SKM-1 treated with dmso at 0.1 percent for 144 hours (cell line): ENCODE results near the gene NCKAP1.
"Not testable (repeated sequence)": the region's sequence is repeated elsewhere in the genome, so short reads cannot be mapped to it uniquely, and the experiment has no call there.

Source experiments
- DNase-seq: peaks from one replicate; lab custom pipeline; 2025; ENCODE audit not compliant: unreplicated experiment; lab: John Stamatoyannopoulos, UW

NCKAP1 gene, protein sequence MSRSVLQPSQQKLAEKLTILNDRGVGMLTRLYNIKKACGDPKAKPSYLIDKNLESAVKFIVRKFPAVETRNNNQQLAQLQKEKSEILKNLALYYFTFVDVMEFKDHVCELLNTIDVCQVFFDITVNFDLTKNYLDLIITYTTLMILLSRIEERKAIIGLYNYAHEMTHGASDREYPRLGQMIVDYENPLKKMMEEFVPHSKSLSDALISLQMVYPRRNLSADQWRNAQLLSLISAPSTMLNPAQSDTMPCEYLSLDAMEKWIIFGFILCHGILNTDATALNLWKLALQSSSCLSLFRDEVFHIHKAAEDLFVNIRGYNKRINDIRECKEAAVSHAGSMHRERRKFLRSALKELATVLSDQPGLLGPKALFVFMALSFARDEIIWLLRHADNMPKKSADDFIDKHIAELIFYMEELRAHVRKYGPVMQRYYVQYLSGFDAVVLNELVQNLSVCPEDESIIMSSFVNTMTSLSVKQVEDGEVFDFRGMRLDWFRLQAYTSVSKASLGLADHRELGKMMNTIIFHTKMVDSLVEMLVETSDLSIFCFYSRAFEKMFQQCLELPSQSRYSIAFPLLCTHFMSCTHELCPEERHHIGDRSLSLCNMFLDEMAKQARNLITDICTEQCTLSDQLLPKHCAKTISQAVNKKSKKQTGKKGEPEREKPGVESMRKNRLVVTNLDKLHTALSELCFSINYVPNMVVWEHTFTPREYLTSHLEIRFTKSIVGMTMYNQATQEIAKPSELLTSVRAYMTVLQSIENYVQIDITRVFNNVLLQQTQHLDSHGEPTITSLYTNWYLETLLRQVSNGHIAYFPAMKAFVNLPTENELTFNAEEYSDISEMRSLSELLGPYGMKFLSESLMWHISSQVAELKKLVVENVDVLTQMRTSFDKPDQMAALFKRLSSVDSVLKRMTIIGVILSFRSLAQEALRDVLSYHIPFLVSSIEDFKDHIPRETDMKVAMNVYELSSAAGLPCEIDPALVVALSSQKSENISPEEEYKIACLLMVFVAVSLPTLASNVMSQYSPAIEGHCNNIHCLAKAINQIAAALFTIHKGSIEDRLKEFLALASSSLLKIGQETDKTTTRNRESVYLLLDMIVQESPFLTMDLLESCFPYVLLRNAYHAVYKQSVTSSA

DNA sequence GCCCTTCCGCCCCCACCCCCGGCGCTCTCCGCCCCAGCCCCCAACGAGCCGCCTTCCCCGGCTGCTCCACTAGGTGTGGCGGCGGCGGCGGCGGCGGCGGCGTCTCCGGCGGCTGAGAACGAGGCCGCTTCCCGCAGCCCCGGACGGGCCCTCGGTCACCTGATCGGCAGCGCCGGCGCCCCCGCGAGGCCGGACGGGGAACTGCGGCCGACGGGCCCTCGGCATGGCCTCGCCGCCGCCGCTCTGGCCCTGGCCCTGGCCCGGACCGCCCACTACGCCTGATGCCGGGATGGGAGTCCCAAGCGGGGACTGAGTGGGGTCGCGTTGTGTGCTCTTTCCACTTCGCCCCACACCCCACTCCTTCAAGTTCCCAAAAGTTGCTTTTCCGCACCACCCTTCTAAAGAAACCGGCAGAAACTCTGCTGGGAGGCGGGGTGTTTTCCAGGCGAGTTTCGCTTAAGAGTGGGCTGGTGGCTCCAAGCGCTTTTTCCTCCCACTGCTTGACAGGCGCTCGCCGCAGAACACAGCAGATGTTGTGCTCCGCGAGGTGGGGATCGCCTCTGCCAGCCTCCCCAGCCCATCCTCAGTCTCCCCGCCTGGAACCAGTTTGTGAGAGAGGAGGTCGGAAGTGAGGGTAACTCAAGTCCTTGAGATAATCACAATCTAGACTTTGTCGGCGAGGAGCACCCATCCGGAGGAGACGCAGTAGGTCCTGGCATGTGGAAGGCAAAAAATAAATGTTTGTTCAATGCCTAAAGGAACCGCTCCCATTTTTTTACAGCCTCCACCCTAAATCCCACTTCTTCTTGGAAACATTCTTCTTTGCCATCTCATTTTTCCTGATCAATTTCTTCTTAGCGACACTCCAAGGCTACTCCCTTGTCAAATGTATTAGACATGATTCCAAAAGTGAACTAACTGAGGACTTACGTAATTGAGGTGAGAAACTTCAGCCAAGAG, at the start of gene NCKAP1:
Gene NCKAP1, minus strand, starts transcription at position 117 of the 960 bp plus-strand sequence. CDS start 358 bp downstream, outside the sequence.
- no peak for DNase-seq

DNA sequence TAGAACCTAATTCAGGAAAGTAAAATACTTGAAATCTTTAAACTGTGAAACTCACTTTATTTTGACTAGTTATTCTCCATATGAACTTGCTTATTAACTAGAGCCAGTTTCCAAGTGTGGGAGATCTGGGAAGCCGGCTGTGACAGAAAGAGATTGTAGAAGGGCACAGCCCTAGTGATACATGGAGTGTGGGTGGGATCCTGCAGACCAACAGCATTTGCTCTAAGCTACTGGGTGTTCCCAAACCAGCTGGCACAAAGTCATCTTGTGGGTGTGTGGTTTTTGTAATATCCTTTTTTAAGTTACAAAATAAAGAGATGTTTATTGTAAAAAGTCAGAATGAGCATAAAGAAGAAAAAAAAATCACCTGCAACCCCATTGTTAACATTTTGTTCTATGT, 43.7 kb upstream of the NCKAP1 start:
- no peak for DNase-seq

DNA sequence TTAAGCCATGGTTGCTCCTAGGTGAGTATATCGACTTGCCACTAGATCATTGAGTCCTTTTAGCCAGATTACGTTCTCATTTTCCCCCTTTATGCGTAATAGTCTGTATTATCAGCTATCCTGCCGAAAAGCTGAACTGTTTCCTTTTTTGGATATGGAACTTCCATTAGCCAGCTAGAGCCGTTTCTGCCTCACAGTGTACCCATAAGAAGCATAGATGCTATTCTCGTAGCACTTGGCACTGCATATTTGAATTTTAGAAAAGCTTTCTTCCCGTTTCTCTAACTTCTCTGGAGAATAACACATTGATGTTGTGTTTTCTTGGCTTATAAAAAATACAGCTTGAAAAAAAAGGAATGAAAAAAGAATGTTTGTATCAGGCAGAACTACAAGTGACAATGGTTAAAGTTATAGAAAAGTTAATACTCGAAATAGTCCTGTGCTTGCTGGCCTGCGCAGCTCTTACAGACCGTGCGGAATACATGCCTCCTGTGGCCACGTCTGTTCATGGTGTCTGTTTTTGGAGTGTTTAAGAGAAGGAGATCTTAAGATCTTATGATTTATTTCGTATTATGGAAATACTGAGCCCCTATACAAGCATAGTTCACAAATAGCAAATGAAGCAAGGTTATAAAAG, 41.0 kb upstream of the NCKAP1 start:
- DNase-seq = no peak

DNA sequence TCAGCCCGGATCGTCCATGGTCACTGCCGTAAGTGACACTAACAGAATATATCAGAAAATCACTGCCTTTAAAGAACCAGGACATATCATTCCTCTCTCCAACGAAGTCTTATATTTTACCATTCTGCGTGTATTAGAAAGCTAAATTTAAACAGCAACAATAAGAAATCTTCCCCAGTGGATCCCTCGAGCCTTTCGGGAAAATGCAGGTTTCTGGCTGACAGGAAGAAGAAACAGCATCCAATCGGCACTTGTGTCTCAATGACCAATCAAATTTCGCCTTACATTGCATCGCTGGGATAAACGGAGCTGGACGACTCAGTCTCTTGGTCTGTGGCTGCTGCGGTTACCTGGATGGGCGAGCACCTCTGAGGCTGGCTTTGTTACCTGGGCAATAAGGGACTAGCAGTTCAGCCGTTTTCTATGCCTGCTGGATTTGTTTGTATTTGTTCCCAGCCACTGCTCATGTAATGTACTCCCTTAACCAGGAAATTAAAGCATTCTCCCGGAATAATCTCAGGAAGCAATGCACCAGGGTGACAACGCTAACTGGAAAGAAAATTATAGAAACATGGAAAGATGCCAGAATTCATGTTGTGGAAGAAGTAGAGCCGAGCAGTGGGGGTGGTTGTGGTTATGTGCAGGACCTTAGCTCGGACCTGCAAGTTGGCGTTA, 40.3 kb upstream of the NCKAP1 start, which contains the start of gene DUSP19:
Gene DUSP19, plus strand, starts transcription at position 284 of the 675 bp plus-strand sequence. Its CDS starts 187 bp downstream, at position 471.
- DNase-seq = peak; percentile 80

DNA sequence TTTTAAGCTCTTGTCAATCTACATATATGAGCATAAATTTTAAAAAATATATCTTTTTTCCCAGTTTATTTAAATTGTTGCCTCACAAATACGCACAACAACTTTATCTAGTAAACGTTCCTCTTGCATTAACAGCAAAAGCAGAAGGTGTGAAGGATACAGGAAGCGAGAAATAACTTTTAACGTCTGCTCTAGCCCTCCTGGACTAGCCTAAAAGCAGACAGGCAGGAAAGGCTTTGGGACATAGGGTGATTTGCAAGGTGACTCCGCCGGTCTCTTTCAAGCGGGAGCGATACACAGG, 39.9 kb upstream of the NCKAP1 start:
- no peak for DNase-seq

DNA sequence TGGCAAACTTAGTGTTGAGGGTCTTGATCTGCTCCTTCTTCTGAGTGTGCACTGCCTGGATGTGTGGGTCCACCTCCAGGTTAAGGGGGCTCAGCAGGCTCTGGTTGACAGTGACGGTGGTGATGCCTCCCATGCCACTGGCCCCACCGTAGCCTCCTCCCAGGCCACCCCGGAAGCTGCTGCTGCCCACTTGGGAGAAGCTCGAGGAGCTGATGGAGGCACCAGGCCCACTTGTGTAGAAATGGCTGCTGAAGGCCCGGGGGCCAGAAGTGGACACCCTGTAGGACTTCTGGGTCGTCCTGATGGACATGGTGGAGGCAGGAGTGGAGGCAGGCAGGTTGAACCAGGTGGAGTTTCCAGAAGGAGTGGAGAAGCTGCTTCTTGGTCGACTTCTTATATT, 33.9 kb upstream of the NCKAP1 start:
- DNase-seq = no peak

DNA sequence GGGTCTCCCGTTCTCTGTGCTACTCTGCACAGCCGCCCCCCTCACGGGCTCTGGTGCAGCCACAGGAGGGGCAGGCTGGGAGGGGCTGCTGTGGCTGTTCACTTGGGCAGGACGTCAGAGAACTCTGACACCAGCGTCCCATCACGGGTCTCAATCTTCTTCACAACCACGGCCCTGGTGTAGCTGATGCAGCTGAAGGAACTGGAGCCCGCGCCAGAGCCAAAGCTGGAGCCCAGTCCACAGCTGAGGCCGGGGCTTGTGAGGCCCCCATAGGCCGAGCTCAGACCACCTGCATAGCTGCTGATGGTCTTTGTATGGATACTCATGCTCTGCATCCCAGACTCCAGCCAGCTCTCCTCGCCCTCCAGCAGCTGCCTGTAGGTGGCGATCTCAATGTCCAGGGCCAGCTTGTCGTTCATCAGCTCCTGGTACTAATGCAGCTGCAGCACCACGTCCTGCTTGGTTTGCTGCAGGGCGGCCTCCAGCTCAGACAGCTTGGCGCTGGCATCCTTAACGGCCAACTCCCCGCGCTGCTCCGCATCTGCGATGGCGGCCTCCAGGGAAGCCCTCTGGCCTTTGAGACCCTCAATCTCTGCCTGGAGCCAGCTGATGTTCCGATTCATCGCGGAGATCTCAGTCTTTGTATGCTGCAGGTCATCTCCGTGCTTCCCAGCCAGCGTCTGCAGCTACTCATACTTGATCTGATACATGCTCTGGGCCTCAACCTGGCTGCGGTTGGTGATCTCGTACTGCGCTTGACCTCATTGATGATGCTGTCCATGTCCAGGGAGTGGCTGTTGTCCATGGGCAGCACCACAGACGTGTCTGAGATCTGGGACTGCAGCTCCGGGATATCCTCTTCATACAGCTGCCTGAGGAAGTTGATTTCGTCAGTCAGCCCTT, 32.9 kb upstream of the NCKAP1 start:
- DNase-seq = peak; percentile 16

DNA sequence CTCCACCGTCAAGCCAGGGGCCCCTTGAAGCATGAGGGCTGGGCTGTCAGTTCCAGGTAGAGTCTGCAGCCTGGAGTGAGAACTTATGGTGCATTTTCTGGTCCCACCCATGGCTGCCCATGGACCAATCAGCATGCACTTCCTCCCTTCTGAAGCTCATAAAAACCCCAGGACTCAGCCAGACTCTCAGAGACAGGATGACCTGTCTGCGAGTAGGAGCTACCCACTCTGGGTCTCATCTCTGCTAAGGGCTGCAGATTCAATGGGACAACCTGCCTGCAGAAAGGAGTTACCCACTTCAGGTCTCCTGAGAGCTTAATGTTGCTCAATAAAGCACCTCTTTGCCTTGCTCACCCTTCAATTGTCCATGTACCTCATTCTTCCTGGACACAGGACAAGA, 30.9 kb upstream of the NCKAP1 start:
- no peak for DNase-seq

DNA sequence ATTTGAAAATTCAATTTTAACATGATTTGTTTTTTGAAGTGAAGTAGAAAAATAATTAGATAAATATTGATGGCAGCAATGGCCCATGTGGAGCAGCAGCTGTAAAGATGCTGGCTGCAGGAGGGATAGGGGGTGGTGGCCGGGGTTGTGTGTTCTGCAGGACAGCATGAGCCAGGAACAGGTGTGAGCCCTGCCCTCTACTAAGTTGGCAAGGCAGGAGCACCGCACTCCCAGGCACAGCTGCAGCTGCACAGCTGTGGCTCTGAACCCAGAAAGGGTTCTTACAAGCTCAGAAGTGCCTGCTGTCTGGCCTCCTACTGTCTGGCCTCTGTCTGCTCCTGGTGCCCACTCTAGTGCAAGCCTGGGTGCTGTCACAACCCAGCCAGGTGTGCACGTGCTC, 30.3 kb upstream of the NCKAP1 start:
- DNase-seq = no peak

DNA sequence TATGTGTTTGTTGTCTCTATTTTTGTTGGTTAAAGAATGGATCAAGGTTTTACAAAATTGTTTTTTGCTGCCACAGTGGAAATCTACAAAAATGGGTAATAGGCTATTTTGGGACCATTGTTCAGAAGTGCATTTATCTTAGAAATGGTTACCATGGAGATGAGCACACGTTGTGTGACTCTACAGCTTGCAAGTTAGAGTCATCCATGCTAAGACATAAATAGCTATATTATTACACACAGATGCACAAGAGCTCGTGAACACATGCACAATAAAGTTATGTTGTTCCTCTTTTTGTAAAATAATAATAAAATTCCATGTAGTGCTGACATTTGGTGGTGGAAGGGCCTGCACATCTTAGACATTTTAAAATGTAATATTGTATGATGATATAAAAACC, 24.8 kb upstream of the NCKAP1 start:
- no peak for DNase-seq

DNA sequence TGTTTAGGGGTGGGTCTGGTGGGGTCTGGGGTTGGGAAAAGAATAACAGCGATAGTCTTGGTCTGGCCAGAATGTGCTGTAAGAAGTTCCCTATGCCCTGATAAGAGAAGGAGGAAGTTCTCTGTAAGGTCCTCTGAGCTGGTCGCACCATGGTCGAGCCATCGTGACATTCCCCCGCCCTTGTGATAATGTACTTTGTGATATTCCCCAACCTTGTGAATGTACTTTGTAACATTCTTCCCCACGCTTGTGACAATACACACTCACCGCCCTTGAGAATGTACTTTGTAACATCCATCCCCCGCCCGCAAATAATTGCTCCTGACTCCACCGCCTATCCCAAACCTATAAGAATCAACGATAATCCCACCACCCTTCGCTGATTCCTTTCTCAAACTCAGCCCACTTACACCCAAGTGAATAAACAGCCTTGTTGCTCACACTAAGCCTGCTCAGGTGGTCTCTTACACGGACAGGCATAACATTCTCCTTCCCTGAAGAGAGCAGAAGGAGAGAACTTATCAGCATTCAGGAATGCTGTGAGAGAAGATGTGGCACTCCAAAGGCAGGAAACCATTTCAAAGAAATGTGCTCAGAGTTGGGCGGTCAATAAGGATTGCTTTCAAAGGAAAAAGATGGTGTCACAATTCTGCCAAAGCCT, 22.4 kb upstream of the NCKAP1 start:
- no peak for DNase-seq

DNA sequence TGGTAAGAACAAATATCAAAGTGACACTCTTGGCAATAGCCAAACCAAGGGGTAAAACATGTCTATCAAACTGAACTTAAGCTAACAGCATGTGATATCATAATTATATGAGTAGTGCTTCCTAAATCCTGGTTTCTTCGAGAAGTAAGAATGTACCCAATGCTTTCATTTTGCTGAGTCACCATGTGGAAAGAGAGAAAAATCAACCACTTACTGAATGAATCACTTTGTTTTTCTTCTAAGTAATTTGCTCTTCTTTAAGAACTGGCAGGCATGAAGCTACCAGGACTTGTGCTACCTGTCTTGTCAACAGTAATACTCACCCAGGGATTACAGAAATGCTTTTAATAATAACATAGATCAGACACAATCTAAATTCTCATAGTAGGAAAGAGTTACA, 21.3 kb upstream of the NCKAP1 start:
- no peak for DNase-seq

DNA sequence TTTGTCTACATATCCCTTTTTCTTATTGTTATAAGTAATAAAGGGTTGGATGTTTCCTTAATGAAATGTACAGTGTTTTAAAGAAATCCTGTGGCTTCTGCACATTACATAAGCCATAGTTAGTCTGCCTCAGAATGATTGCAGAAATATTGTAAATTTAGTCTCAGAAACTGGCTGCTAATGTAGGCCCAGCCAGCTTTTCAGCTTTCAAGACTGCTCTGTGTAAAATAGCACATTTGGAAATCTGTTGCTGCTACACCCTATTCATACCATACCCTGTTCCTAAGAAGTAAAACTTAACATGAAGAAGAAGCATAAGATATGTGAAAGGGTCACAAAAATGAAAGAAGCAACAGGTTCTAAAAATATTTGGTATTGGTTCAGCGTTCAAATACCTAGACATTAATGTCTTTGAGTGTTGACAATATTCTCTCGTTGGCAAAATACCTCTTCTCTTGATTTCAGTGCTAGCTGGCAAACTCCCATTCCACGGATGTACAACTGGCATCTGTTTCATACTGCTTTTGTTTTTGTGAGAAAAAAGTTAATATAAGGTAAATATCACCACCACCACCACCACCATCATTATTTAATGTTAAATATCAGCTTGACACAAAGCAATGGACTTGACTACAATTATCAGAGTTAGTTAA, 19.2 kb upstream of the NCKAP1 start:
- no peak for DNase-seq

DNA sequence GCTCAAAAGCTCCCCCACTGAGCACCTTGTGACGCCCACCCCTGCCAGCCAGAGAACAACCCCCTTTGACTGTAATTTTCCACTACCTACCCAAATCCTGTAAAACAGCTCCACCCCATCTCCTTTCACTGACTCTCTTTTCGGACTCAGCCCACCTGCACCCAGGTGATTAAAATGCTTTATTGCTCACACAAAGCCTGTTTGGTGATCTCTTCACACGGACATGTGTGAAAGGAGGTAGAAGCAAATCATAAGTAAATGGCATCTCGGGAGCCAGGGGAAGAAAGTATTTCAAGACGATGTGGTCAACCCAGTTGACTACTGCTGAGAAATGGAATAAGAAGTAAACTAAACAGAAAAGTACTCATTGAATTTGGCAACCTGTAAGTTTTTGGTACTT, 11.2 kb upstream of the NCKAP1 start:
- DNase-seq = no peak

DNA sequence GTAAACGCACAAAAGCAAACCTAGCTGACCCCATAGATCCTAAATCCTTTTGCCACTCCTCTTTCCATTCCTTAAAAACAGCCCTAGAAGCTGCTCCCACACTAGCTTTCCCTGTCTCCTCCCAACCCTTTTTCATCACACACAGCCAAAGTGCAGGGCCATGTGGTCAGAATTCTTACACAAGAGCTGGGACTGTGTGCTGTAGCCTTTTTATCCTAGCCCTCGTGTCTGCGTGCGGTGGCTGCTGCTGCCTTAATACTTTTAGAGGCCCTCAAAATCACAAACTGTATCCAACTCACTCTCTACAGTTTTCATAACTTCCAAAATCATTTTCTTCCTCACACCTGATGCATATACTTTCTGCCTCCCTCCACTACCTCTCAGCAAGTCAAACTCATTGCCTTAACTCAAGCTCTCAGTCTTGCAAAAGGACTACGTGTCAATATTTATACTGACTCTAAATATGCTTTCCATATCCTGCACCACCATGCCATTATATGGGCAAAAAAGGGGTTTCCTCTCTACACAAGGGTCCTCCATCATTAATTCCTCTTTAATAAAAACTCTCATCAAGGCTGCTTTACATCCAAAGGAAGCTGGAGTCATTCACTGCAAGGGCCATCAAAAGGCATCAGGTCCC, 9.3 kb upstream of the NCKAP1 start:
- DNase-seq = not testable (repeated sequence)

DNA sequence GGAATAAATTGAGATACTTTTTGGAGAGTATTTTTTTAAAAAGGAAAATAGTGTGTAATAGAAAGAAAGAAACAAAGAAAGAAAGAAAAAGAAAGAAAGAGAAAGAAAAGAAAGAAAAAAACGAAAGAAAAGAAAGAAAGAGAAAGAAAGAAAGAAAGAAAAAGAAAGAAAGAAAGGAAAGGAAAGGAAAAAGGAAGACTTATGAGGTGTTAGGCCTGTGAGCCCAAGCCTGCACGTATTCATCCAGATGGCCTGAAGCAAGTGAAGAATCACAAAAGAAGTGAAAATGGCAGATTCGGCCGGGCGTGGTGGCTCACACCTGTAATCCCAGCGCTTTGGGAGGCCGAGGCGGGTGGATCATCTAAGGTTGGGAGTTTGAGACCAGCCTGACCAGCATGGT, 5.3 kb upstream of the NCKAP1 start:
- DNase-seq = not testable (repeated sequence)

DNA sequence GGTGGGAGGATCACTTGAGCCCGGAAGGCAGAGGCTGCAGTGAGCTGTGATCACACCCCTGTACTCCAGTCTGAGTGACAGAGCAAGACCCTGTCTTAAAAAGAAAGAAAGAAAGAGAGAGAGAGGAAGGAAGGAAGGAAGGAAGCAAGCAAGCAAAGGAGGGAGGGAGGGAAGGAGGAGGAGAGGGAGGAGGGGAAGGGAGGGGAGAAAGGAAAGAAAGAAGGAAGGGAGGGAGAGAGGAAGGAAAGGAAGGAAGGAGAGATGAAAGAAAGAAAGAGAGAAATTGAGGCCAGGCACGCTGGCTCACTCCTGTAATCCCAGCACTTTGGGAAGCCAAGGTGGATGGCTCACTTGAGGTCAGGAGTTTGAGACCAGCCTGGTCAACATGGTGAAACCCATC, 2.3 kb upstream of the NCKAP1 start:
- no peak for DNase-seq
